ENCODE data around the gene RWDD1. TPM values are rescaled to one million over a fixed set of nuclear protein-coding genes. Genes with fewer than 3 reads are reported as not detected.
A peak's percentile ranks its signal among the peaks of the same experiment; 100 is the strongest.

The RWDD1 gene
- polyA plus RNA-seq, 4 donors = 36.9 to 60.2 (median 44.6) TPM

DNA sequence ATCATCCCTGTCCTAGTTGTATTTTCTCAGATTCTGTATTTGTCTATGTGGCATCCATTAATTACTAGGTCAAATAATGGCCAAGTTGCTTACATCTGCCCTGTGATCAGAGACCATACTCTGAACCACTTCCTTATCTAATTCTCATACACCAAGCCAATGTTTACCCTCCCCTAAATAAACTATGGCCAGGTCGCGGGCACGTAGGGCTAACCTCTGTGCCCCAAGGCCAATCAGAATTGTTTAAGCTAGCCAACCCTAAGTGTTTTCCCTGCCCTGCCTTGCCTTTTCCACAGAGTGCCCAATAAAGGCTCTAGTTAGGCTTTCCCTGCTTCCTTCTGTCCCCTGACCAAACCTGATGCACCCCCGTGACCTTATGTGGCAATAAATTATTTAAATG is 20.5 kb upstream of the RWDD1 start:
- 26 to 35% (median 33%) methylated on average over 4 of the region's 4 CpGs for WGBS, 3 donors
- Histone ChIP-seq H3K4me3 (ENCODE audit: low read depth in 1 of 3, low read length in 3 of 3) (no peak overlapping the region), H3K27ac (ENCODE audit: low read depth in 1 of 3, low read length in 2 of 3) (no peak overlapping the region), H3K9me3 (ENCODE audit: control insufficient read depth in 2 of 2, insufficient read depth in 1 of 2, low read depth in 1 of 2, low read length in 1 of 2) (no peaks in the 10 kb centered on the region), H3K4me1 (ENCODE audit: control insufficient read depth in 3 of 3, insufficient read depth in 2 of 3, low read depth in 1 of 3, low read length in 2 of 3) (no peaks in the 10 kb centered on the region), H3K27me3 (ENCODE audit: control insufficient read depth in 3 of 3, insufficient read depth in 3 of 3, low read length in 3 of 3) (peaks cover 0 to 3% (median 0%) of the 10 kb centered on the region in 3 donors), H3K36me3 (ENCODE audit: control insufficient read depth in 3 of 3, insufficient read depth in 2 of 3, low read depth in 1 of 3, low read length in 3 of 3) (no peaks in the 10 kb centered on the region)
- DNase-seq (no peak), FAIRE-seq (no peak)

DNA sequence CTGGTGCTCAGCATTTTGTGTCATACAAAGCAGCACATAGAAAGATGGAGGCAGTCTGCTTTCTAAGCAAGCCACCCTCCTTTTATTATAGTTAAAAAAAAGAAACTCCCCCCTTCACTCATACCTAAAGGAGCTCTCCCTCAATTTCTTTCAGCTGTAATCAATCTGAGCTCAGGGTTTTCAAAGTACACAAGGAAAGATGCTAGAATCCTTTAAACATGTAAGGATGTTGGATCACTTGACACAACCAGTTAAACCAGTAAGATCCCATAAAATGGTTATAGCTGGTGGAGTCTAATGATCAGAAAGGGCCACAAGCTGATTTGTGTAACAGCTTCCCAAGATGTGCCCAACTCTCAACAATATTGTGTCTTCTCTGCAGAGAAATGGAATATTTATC is 17.9 kb upstream of the RWDD1 start, which contains the start of gene CALHM4:
Gene CALHM4, plus strand, starts transcription at position 301 of the 400 bp plus-strand sequence. Its CDS starts 43 bp downstream, at position 344.
- Histone ChIP-seq H3K4me3 (ENCODE audit: low read depth in 1 of 3, low read length in 3 of 3) (no peak within 1 kb of the TSS), H3K27me3 (ENCODE audit: control insufficient read depth in 3 of 3, insufficient read depth in 3 of 3, low read length in 3 of 3) (peaks cover 0 to 3% (median 0%) of the 10 kb centered on the region in 3 donors), H3K27ac (ENCODE audit: low read depth in 1 of 3, low read length in 2 of 3) (no peak within 1 kb of the TSS), H3K9me3 (ENCODE audit: control insufficient read depth in 2 of 2, insufficient read depth in 1 of 2, low read depth in 1 of 2, low read length in 1 of 2) (no peaks in the 10 kb centered on the region), H3K4me1 (ENCODE audit: control insufficient read depth in 3 of 3, insufficient read depth in 2 of 3, low read depth in 1 of 3, low read length in 2 of 3) (no peaks in the 10 kb centered on the region), H3K36me3 (ENCODE audit: control insufficient read depth in 3 of 3, insufficient read depth in 2 of 3, low read depth in 1 of 3, low read length in 3 of 3) (no peaks in the 10 kb centered on the region)
- FAIRE-seq (no peak), DNase-seq (no peak)

DNA sequence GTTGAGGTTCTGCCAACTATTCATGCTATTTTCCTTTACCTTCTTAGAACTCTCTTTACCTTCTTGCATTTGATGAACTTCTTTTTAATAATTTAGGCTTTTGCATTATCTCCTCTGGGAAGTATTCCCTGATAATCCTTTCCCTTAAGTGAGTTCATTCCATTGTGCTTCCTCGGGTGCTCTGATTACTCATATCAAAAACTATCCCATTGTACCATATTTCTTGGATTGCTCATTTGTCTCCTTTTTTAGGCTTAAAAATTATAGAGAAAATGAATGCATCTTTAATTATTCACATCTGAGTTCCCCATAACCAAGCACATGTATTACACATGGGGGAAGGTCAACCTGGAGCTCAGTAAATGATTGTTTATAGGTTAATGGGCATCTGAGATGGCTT is 15.2 kb upstream of the RWDD1 start:
- H3K4me3 ChIP-seq (ENCODE audit: low read depth in 1 of 3, low read length in 3 of 3) = no peak overlapping the region
- H3K27ac ChIP-seq (ENCODE audit: low read depth in 1 of 3, low read length in 2 of 3) = no peak overlapping the region
- H3K36me3 ChIP-seq (ENCODE audit: control insufficient read depth in 3 of 3, insufficient read depth in 2 of 3, low read depth in 1 of 3, low read length in 3 of 3) = no peaks in the 10 kb centered on the region
- no peak for DNase-seq
- H3K27me3 ChIP-seq (ENCODE audit: control insufficient read depth in 3 of 3, insufficient read depth in 3 of 3, low read length in 3 of 3) = peaks cover 0 to 3% (median 0%) of the 10 kb centered on the region in 3 donors
- WGBS, 3 donors = 85 to 94% (median 89%) methylated on average over 1 of the region's 1 CpG
- no peaks in the 10 kb centered on the region for H3K9me3 ChIP-seq (ENCODE audit: control insufficient read depth in 2 of 2, insufficient read depth in 1 of 2, low read depth in 1 of 2, low read length in 1 of 2)
- FAIRE-seq = no peak
- peaks cover 0 to 2% (median 0%) of the 10 kb centered on the region in 3 donors for H3K4me1 ChIP-seq (ENCODE audit: control insufficient read depth in 3 of 3, insufficient read depth in 2 of 3, low read depth in 1 of 3, low read length in 2 of 3)

DNA sequence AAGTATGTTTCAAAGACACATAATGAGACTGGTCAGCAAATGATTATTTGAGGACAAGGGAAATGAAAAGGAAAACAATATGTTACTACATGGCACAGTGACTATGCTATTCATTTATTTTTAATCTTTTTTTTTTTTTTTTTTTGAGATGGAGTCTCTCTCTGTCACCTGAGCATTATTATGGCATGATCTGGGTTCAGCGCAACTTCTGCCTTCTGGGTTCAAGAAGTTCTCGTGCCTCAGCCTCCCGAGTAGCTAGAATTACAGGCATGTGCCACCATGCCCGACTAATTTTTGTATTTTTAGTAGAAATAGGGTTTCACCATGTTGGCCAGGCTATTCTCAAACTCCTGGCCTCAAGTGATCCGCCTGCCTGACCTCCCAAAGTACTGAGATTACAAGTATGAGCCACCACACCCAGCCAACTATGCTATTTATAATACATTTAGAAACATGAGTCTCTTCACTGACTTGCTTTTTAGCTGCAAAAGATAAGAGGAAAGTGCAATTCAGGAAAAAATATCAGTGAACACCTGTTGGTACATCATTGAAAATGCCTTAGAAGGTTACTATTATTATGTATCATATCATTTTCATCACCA is 14.4 kb upstream of the RWDD1 start:
- no peak for FAIRE-seq

DNA sequence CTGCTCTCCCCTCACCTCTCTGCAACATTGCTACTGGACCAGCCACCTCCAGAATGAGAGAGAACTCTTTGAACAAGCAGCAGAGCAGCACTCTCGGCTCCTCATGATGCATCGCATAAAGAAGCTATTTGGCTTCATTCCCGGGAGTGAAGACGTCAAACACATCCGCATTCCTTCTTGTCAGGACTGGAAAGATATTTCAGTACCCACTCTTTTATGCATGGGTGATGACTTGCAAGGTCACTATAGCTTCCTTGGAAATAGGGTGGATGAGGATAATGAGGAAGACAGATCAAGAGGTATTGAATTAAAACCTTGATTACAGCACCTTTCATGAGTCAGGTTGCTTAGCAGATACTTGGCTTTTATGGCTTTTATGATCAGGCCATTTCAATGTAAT is 13.4 kb upstream of the RWDD1 start:
- no peak overlapping the region for H3K4me3 ChIP-seq (ENCODE audit: low read depth in 1 of 3, low read length in 3 of 3)
- no peak for FAIRE-seq
- no peak overlapping the region for H3K27ac ChIP-seq (ENCODE audit: low read depth in 1 of 3, low read length in 2 of 3)
- peaks cover 0 to 3% (median 0%) of the 10 kb centered on the region in 3 donors for H3K27me3 ChIP-seq (ENCODE audit: control insufficient read depth in 3 of 3, insufficient read depth in 3 of 3, low read length in 3 of 3)
- WGBS, 3 donors = 33 to 49% (median 47%) methylated on average over 5 of the region's 5 CpGs
- peaks cover 0 to 9% (median 0%) of the 10 kb centered on the region in 3 donors for H3K4me1 ChIP-seq (ENCODE audit: control insufficient read depth in 3 of 3, insufficient read depth in 2 of 3, low read depth in 1 of 3, low read length in 2 of 3)
- H3K36me3 ChIP-seq (ENCODE audit: control insufficient read depth in 3 of 3, insufficient read depth in 2 of 3, low read depth in 1 of 3, low read length in 3 of 3) = no peaks in the 10 kb centered on the region
- DNase-seq = peak; percentile 12 to 25
- no peaks in the 10 kb centered on the region for H3K9me3 ChIP-seq (ENCODE audit: control insufficient read depth in 2 of 2, insufficient read depth in 1 of 2, low read depth in 1 of 2, low read length in 1 of 2)

More for the DNA sequence above, 14.4 kb upstream of the RWDD1 start:
- DNase-seq = no peak
- Histone ChIP-seq H3K4me3 (ENCODE audit: low read depth in 1 of 3, low read length in 3 of 3) (no peak overlapping the region), H3K27me3 (ENCODE audit: control insufficient read depth in 3 of 3, insufficient read depth in 3 of 3, low read length in 3 of 3) (peaks cover 0 to 3% (median 0%) of the 10 kb centered on the region in 3 donors), H3K27ac (ENCODE audit: low read depth in 1 of 3, low read length in 2 of 3) (no peak overlapping the region), H3K4me1 (ENCODE audit: control insufficient read depth in 3 of 3, insufficient read depth in 2 of 3, low read depth in 1 of 3, low read length in 2 of 3) (peaks cover 0 to 3% (median 0%) of the 10 kb centered on the region in 3 donors), H3K36me3 (ENCODE audit: control insufficient read depth in 3 of 3, insufficient read depth in 2 of 3, low read depth in 1 of 3, low read length in 3 of 3) (no peaks in the 10 kb centered on the region), H3K9me3 (ENCODE audit: control insufficient read depth in 2 of 2, insufficient read depth in 1 of 2, low read depth in 1 of 2, low read length in 1 of 2) (no peaks in the 10 kb centered on the region)
- 87 to 92% (median 89%) methylated on average over 5 of the region's 5 CpGs for WGBS, 3 donors

DNA sequence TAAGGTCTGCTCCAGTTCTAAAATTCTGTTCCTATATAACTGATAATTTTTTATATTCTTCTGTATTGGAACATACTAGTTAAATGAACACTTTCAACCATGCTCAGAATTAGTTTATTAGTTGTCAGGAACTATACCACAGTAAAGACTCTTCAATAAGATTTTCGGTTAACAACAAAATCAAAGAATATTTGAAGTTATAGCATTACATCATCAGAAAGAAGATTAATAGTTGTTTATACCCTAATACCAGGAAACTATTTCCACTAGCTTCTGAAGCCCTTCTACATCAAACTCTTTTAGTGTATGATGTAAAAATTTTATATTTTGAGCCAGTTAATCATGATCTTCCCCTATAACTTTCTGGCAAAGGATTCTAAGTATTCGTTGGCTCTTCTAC is 11.2 kb upstream of the RWDD1 start:
- FAIRE-seq (no peak), DNase-seq (no peak)

DNA sequence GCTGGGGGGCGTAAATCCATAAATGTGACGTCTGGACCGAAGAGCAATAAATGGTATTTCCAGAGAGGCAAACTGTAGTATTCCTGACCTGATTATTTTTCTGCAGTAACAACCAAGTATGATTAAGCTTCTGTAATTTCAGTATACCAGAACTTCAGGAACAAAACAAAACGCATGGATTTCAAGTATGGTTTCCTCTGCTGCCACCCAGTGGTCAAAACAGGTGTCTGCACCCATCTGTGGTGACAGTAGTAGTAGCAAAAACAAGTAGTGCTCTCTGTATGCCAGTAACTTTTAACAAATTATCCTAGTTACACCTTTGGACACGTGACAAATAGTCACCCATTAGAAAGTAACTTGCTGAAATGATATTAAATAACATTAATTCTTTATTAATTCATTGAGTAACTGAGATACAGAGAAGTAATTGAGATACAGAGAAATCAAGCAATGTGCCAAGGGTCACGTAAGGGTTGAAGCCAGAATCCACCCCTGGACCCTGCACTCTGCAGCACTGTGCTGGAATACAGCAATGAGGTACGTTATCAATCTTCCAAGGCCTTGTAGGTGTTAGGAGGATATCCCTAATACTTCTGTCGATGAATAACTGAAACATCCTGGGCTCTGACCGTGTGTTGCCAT is 9.8 kb upstream of the RWDD1 start:
- Histone ChIP-seq H3K36me3 (ENCODE audit: control insufficient read depth in 3 of 3, insufficient read depth in 2 of 3, low read depth in 1 of 3, low read length in 3 of 3) (no peaks in the 10 kb centered on the region), H3K9me3 (ENCODE audit: control insufficient read depth in 2 of 2, insufficient read depth in 1 of 2, low read depth in 1 of 2, low read length in 1 of 2) (no peaks in the 10 kb centered on the region), H3K27ac (ENCODE audit: low read depth in 1 of 3, low read length in 2 of 3) (peak overlapping the region in 1 of 3 donors; percentile 62), H3K4me3 (ENCODE audit: low read depth in 1 of 3, low read length in 3 of 3) (peak overlapping the region in 1 of 3 donors; percentile 30), H3K27me3 (ENCODE audit: control insufficient read depth in 3 of 3, insufficient read depth in 3 of 3, low read length in 3 of 3) (peaks cover 0 to 8% (median 0%) of the 10 kb centered on the region in 3 donors), H3K4me1 (ENCODE audit: control insufficient read depth in 3 of 3, insufficient read depth in 2 of 3, low read depth in 1 of 3, low read length in 2 of 3) (peaks cover 0 to 15% (median 0%) of the 10 kb centered on the region in 3 donors)
- peak; percentile 70 to 86 for DNase-seq
- 27 to 48% (median 38%) methylated on average over 9 of the region's 9 CpGs for WGBS, 3 donors
- FAIRE-seq = no peak

More for the DNA sequence above, 11.2 kb upstream of the RWDD1 start:
- Histone ChIP-seq H3K27me3 (ENCODE audit: control insufficient read depth in 3 of 3, insufficient read depth in 3 of 3, low read length in 3 of 3) (no peaks in the 10 kb centered on the region), H3K36me3 (ENCODE audit: control insufficient read depth in 3 of 3, insufficient read depth in 2 of 3, low read depth in 1 of 3, low read length in 3 of 3) (no peaks in the 10 kb centered on the region), H3K27ac (ENCODE audit: low read depth in 1 of 3, low read length in 2 of 3) (no peak overlapping the region), H3K4me3 (ENCODE audit: low read depth in 1 of 3, low read length in 3 of 3) (no peak overlapping the region), H3K4me1 (ENCODE audit: control insufficient read depth in 3 of 3, insufficient read depth in 2 of 3, low read depth in 1 of 3, low read length in 2 of 3) (peaks cover 0 to 15% (median 0%) of the 10 kb centered on the region in 3 donors), H3K9me3 (ENCODE audit: control insufficient read depth in 2 of 2, insufficient read depth in 1 of 2, low read depth in 1 of 2, low read length in 1 of 2) (no peaks in the 10 kb centered on the region)
- 71 to 78% (median 74%) methylated on average over 2 of the region's 2 CpGs for WGBS, 3 donors

DNA sequence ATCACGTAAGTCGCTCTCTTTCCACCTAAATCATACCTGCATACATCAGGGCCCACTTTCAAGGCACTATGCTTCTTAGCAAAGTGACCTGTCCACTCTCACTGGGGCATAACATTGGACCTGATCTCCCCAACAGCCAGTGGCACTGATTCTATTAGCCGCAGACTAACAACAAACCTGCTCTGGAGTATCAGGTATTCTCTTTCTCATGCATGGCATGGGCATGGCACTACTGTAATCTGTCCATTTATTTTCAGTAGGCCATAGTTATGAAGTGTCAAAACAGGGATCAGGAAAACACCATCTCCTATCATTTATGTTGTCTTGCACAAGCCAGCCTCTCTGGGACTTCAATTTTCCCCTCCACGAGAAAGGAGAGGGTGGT is 9.3 kb upstream of the RWDD1 start:
- Histone ChIP-seq H3K9me3 (ENCODE audit: control insufficient read depth in 2 of 2, insufficient read depth in 1 of 2, low read depth in 1 of 2, low read length in 1 of 2) (no peaks in the 10 kb centered on the region), H3K4me3 (ENCODE audit: low read depth in 1 of 3, low read length in 3 of 3) (no peak overlapping the region), H3K4me1 (ENCODE audit: control insufficient read depth in 3 of 3, insufficient read depth in 2 of 3, low read depth in 1 of 3, low read length in 2 of 3) (peaks cover 0 to 15% (median 0%) of the 10 kb centered on the region in 3 donors), H3K36me3 (ENCODE audit: control insufficient read depth in 3 of 3, insufficient read depth in 2 of 3, low read depth in 1 of 3, low read length in 3 of 3) (no peaks in the 10 kb centered on the region), H3K27me3 (ENCODE audit: control insufficient read depth in 3 of 3, insufficient read depth in 3 of 3, low read length in 3 of 3) (peaks cover 0 to 8% (median 0%) of the 10 kb centered on the region in 3 donors), H3K27ac (ENCODE audit: low read depth in 1 of 3, low read length in 2 of 3) (peak overlapping the region in 1 of 3 donors; percentile 62)
- WGBS, 3 donors = 83 to 96% (median 90%) methylated on average over 4 of the region's 4 CpGs
- no peak for DNase-seq
- no peak for FAIRE-seq
